Bronchial epithelial cell (primary cell): ENCODE measurements around the gene MRTO4. TPM values are rescaled to one million over a fixed set of nuclear protein-coding genes. Genes with fewer than 3 reads are reported as not detected.
"Not testable (repeated sequence)": the region's sequence is repeated elsewhere in the genome, so short reads cannot be mapped to it uniquely, and the experiment has no call there.

ENCODE experiments used
- DNase-seq: peaks from one replicate; pipeline ENCODE4 v3.0.0-alpha.2; 2010; ENCODE audit warnings: low read depth
- FAIRE-seq: peaks from 2 replicates; lab custom pipeline; 2011; peaks lifted over from hg19 to GRCh38; lab: Jason Lieb, UNC
- H3K27me3 ChIP-seq: 2 replicates; pipeline ENCODE4 v1.5.1; 2011; ENCODE audit warnings: low read length; ENCODE audit not compliant: control insufficient read depth, insufficient read depth
- H3K36me3 ChIP-seq: 2 replicates; pipeline ENCODE4 v1.5.1; 2011; ENCODE audit warnings: low read length; ENCODE audit not compliant: control insufficient read depth, insufficient read depth
- H3K4me3 ChIP-seq: 2 replicates; pipeline ENCODE4 v1.5.1; 2011; ENCODE audit warnings: mild to moderate bottlenecking, low read depth, low read length, control low read depth
- CTCF ChIP-seq: IDR thresholded peaks from 2 replicates; pipeline ENCODE4 v1.5.1; 2011; ENCODE audit warnings: mild to moderate bottlenecking, moderate library complexity, low read length, control low read depth, inconsistent platforms; ENCODE audit not compliant: insufficient read depth, severe bottlenecking
- total RNA-seq: library from RNA; depleted of rRNA; stranded (reverse); fragments of >200 nt; gene quantifications from 2 replicates; pipeline ENCODE4 v1.2.1, GENCODE V29; 2014

The MRTO4 gene
- total RNA-seq, 1 donor from 2014 or later: 55.5 TPM

- DNase-seq (no peak), FAIRE-seq (peak; percentile 88)
- Histone ChIP-seq H3K27me3 (no peaks in the 10 kb centered on the region), H3K4me3 (no peak overlapping the region), H3K36me3 (no peaks in the 10 kb centered on the region)
- TF ChIP-seq CTCF: no peak
Measured at GRCh38 chr1:19287436-19288185, 36.0 kb downstream of the MRTO4 start.

- peak within 1 kb of the TSS; percentile 26 for H3K4me3 ChIP-seq
- not testable (repeated sequence) for H3K27me3 ChIP-seq, H3K36me3 ChIP-seq, FAIRE-seq
- peak; percentile 29 for DNase-seq
Measured at GRCh38 chr1:19288324-19289241, 37.0 kb downstream of the MRTO4 start, which contains the start of gene AKR7A3. TSS of gene AKR7A3 (minus strand) at chr1:19288770. CDS start at chr1:19288709, 61 bp downstream.

GRCh38 chr1:19289244-19289643 is 37.6 kb downstream of the MRTO4 start:
- peak overlapping the region; percentile 26 for H3K4me3 ChIP-seq
- DNase-seq (no peak), FAIRE-seq (no peak)
- no peaks in the 10 kb centered on the region for H3K27me3 ChIP-seq
- H3K36me3 ChIP-seq: no peaks in the 10 kb centered on the region
- TF ChIP-seq CTCF: no peak

- TF ChIP-seq CTCF: no peak
- FAIRE-seq (peak; percentile 47), DNase-seq (no peak)
- no peaks in the 10 kb centered on the region for H3K27me3 ChIP-seq
- no peaks in the 10 kb centered on the region for H3K36me3 ChIP-seq
- H3K4me3 ChIP-seq: no peak overlapping the region
Measured at GRCh38 chr1:19294638-19295037, 43.0 kb downstream of the MRTO4 start.

- Histone ChIP-seq H3K36me3 (peaks cover 6% of the 10 kb centered on the region), H3K4me3 (no peak overlapping the region), H3K27me3 (no peaks in the 10 kb centered on the region)
- no peak for TF ChIP-seq CTCF
- DNase-seq (no peak), FAIRE-seq (no peak)
Measured at GRCh38 chr1:19300211-19300610, 48.6 kb downstream of the MRTO4 start.

- FAIRE-seq, H3K4me3 ChIP-seq, DNase-seq, H3K27me3 ChIP-seq: not testable (repeated sequence)
- H3K36me3 ChIP-seq: peaks cover 21% of the 10 kb centered on the region
Measured at GRCh38 chr1:19304081-19304480, 52.5 kb downstream of the MRTO4 start.
